GM12801 (cell line): Measurements from ENCODE around the gene PGM5.

ENCODE experiments used
- TF ChIP-seq, protein P1 (sequence below): IDR thresholded peaks from one replicate; pipeline ENCODE4 v1.5.1; 2011; ENCODE audit warnings: control low read depth; ENCODE audit not compliant: insufficient read length; ENCODE audit errors: extremely low read depth

PGM5 gene

DNA sequence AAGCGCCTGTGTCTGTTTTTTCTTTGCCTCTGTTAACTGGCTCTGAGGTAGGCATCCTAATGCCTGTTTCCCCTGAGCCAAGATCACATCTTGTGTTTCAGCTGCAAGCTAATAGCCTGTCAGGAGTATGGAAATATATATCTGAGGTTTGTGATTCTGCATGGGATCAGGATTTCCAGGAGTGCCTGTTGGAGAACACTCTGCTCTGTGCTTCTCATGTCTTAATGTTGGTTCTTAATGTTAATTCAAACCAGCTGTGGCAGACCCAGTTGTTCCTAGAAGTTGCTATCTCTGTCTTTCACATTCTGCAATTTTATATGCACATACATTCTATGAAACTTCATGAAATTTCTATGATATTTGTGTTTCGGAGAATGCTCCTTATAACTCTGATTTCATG, 72.1 kb downstream of the PGM5 start:
- TF ChIP-seq, protein P1, sequence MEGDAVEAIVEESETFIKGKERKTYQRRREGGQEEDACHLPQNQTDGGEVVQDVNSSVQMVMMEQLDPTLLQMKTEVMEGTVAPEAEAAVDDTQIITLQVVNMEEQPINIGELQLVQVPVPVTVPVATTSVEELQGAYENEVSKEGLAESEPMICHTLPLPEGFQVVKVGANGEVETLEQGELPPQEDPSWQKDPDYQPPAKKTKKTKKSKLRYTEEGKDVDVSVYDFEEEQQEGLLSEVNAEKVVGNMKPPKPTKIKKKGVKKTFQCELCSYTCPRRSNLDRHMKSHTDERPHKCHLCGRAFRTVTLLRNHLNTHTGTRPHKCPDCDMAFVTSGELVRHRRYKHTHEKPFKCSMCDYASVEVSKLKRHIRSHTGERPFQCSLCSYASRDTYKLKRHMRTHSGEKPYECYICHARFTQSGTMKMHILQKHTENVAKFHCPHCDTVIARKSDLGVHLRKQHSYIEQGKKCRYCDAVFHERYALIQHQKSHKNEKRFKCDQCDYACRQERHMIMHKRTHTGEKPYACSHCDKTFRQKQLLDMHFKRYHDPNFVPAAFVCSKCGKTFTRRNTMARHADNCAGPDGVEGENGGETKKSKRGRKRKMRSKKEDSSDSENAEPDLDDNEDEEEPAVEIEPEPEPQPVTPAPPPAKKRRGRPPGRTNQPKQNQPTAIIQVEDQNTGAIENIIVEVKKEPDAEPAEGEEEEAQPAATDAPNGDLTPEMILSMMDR = no peak

DNA sequence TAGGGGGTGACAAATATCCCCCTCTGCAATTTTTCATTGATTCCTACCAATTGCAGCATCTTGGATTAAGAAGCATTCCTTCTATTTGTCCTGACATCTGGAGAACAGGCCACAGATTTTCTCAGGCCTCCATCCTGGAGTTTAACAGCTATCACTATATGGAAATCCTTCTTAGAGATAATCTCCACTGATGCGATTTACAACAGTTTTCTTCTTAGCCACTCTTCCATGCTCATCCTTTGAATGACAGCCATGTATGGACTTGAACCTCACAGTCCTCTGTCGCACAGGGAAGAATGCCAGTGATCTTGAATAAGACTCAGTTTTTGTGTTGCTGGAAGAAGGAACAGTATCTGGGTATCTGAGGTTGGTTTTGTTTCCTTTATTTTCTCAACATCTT, 73.2 kb downstream of the PGM5 start:
- TF ChIP-seq, protein P1 = no peak

DNA sequence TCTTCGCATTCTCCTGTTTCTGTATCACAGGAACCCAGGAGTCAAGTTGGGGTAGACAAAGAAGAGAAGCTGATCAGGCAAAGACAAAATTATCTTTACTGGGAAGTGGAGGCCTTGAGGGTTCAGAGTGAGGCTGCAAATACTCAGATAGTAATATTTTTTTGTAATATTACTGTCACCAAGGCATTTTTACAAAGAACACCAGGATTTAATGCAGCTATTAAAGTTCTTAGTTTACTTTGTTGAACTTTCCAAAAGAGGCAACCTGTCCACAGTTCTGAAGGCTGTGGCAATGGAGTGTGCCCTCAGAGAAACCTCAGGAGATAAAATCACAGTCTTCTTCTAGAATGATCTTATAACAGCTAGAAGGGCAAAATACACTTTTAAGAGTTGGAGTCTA, 74.9 kb downstream of the PGM5 start:
- TF ChIP-seq, protein P1 = no peak

DNA sequence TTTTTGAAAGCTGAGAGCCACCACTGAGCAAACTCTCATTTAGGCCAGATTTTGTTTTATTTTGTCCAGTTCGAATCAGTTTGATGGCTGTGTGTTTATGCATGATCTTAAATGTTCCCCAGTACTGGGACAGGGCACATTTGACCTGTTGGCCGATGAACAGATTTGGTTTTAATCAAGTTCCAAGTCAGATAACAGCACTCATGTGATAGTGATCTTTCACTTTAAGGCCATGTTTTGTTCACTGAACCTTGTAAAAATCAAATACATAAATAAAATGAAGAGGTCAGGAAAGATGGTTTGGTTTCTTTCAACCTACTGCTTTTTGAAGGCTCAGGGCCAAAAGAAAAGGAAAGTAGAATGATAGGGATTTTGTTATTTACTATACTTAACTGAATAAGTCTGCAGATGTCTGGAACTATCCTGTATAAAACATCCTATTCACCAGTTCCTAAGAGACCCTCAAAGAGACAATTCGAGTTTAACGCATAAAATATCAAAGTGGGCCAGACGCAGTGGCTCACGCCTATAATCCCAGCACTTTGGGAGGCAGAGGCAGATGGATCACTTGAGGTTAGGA, 77.2 kb downstream of the PGM5 start:
- TF ChIP-seq, protein P1 = no peak

DNA sequence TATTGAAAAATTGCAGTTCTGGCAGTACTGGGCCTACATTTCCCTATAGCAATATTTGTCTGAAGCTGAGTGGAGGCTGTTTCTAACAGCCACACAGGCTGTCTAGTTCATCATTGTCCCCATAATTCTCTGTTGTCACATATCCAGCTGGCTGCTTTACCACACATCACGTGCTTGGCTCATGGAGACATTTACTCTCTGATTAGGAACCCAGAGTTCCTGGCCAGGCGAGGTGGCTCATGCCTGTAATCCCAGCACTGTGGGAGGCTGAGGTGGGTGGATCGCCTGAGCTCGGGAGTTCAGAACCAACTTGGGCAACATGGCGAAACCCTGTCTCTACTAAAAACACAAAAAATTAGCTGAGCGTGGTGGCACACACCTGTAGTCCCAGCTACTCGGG, 81.4 kb downstream of the PGM5 start:
- TF ChIP-seq, protein P1 = no peak

DNA sequence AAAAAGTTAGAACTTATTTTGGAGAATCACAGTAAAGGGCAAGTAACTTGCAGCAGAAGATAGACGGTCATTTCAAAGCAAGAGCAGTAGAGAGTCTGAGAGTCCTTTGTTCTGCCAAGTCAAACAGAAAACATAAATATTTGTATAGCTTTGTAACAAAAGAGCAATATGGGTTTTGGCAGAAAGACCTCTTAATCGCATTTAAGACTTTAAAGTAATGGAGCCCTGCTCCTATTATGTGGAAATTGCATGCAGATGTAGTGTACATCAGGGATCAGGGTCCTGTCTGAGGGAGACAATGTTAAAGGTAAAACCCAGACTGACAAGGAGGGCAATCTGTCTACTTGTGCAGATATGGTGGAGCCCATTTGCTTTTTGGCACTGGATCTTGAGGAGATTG, 87.2 kb downstream of the PGM5 start:
- TF ChIP-seq, protein P1 = no peak

DNA sequence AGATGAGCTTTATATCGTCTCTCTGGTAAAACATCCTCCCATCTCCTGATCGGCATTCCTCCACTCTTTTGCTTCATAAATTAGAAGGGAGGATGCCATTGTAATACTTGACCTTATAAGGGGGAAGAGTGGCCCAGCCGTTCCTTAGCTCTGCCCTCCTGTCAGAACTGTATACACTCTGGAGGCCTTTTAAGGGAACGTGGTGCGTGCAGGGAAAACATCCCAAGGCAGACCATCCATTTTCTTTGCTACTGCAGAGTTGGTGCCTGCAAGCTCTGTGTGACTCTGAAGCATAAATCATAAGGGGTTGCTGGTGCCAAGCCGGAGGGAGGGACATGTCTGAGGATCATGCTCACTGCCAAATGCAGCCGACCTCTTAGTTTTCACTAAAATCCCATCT, 90.4 kb downstream of the PGM5 start:
- TF ChIP-seq, protein P1 = no peak
